ENCODE data around the gene ZC3H7A.
"Not testable (repeated sequence)": the region's sequence is repeated elsewhere in the genome, so short reads cannot be mapped to it uniquely, and the experiment has no call there.

ZC3H7A gene

GRCh38 chr16:11823645-11824044 is 26.6 kb upstream of the ZC3H7A start:
- H3K36me3 ChIP-seq (ENCODE audit: control insufficient read depth, insufficient read depth, low read length); H3K27ac ChIP-seq (ENCODE audit: low read depth, low read length); H3K4me3 ChIP-seq (ENCODE audit: low read length); H3K9ac ChIP-seq (ENCODE audit: low read length); H3K4me1 ChIP-seq (ENCODE audit: control insufficient read depth, insufficient read depth, low read length); H3K27me3 ChIP-seq (ENCODE audit: control insufficient read depth, insufficient read depth, low read length): not testable (repeated sequence)

DNA sequence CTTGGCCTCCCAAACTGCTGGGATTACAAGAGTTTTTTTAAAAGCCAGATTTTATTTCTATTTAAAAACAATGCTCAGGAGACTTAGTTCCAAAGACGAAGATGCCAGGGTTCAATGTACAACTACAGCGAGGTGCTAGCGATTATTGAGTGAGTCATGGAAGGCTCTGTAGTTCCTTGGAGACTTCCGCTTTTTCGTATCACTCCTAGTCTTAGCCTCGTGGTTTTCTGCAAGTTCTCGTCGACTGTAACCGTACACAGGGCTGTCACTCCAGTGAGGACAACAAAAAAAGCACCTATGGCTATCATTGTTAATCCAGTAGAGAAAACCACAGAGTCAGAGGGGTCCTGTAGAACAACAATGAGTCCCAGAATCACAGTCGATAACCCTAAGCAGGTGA is 22.7 kb upstream of the ZC3H7A start:
- H3K27me3 ChIP-seq (ENCODE audit: control insufficient read depth, insufficient read depth, low read length), result no peaks in the 10 kb centered on the region
- no peaks in the 10 kb centered on the region for H3K36me3 ChIP-seq (ENCODE audit: control insufficient read depth, insufficient read depth, low read length)
- no peak overlapping the region for H3K27ac ChIP-seq (ENCODE audit: low read depth, low read length)
- no peak overlapping the region for H3K4me3 ChIP-seq (ENCODE audit: low read length)
- no peak overlapping the region for H3K9ac ChIP-seq (ENCODE audit: low read length)
- no peaks in the 10 kb centered on the region for H3K4me1 ChIP-seq (ENCODE audit: control insufficient read depth, insufficient read depth, low read length)

DNA sequence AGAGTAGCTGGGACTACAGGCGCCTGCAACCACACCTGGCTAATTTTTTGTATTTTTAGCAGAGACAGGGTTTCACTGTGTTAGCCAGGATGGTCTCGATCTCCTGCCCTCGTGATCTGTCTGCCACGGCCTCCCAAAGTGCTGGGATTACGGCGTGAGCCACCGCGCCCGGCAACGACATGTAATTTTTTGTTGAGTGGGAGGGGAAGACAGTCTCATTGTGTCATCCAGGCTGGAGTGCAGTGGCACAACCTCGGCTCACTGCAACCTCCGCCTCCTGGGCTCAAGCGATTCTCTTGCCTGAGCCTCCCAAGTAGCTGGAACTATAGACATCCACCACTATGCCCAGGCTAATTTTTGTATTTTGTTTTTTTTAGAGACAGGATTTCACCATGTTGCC is 21.9 kb upstream of the ZC3H7A start:
- not testable (repeated sequence) for H3K36me3 ChIP-seq (ENCODE audit: control insufficient read depth, insufficient read depth, low read length); H3K27ac ChIP-seq (ENCODE audit: low read depth, low read length); H3K4me1 ChIP-seq (ENCODE audit: control insufficient read depth, insufficient read depth, low read length); H3K9ac ChIP-seq (ENCODE audit: low read length); H3K27me3 ChIP-seq (ENCODE audit: control insufficient read depth, insufficient read depth, low read length); H3K4me3 ChIP-seq (ENCODE audit: low read length)

- Histone ChIP-seq H3K9ac (ENCODE audit: low read length) (no peak overlapping the region), H3K27ac (ENCODE audit: low read depth, low read length) (no peak overlapping the region), H3K4me3 (ENCODE audit: low read length) (no peak overlapping the region), H3K36me3 (ENCODE audit: control insufficient read depth, insufficient read depth, low read length) (no peaks in the 10 kb centered on the region), H3K4me1 (ENCODE audit: control insufficient read depth, insufficient read depth, low read length) (no peaks in the 10 kb centered on the region), H3K27me3 (ENCODE audit: control insufficient read depth, insufficient read depth, low read length) (no peaks in the 10 kb centered on the region)
These were observed 19.1 kb upstream of the ZC3H7A start for GRCh38 chr16:11816123-11816522.

DNA sequence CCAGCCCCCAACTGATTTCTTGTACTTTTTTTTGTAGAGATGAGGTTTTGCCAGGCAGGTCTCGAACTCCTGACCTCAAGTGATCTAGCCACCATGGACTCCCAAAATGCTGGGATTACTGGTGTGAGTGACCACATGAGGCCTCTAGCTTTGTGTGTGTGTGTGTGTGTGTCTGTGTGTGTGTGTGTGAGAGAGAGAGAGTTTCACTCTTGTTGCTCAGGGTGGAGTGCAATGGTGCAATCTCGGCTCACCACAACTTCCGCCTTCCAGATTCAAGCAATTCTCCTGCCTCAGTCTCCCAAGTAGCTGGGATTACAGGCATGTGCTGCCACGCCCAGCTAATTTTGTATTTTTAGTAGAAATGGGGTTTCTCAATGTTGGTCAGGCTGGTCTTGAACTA is 17.7 kb upstream of the ZC3H7A start:
- H3K4me1 ChIP-seq (ENCODE audit: control insufficient read depth, insufficient read depth, low read length); H3K27me3 ChIP-seq (ENCODE audit: control insufficient read depth, insufficient read depth, low read length): not testable (repeated sequence)

DNA sequence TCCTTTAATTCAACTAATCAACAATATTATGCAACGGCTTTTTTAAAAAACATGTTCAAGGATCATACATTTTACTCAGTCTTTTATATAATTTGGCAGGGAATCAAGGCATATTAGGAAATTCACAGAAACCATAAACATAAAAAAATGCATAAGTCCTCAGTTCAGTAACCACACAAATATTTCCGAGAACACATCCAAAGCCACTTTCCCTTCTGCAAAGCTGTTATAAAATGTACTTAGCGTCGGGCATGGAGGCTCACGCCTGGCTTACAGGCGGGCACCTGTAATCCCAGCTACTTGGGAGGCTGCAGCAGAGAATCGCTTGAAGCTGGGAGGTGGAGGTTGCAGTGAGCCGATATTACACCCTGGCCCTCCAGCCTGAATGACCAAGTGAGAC is 9.7 kb upstream of the ZC3H7A start:
- no peaks in the 10 kb centered on the region for H3K4me1 ChIP-seq (ENCODE audit: control insufficient read depth, insufficient read depth, low read length)
- H3K27ac ChIP-seq (ENCODE audit: low read depth, low read length), result no peak overlapping the region
- no peak overlapping the region for H3K9ac ChIP-seq (ENCODE audit: low read length)

More for the DNA sequence above, 17.7 kb upstream of the ZC3H7A start:
- not testable (repeated sequence) for H3K36me3 ChIP-seq (ENCODE audit: control insufficient read depth, insufficient read depth, low read length); H3K4me3 ChIP-seq (ENCODE audit: low read length); H3K27ac ChIP-seq (ENCODE audit: low read depth, low read length); H3K9ac ChIP-seq (ENCODE audit: low read length)

DNA sequence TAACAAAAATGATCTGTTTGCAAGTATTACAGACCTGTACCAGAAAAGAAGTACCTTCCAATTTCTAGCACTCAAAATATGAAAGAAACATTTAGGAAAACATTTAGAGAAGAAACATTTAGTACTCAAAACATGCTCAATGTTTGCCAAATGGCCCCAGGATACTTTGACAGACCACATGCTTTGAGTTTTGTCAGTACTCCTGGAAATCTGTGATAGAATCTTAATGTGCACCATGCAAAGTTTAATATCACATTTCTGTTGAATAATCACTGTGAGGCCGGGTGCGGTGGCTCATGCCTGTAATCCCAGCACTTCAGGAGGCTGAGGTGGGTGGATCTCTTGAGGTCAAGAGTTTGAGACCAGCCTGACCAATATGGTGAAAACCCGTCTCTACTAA is 8.5 kb upstream of the ZC3H7A start:
- no peaks in the 10 kb centered on the region for H3K36me3 ChIP-seq (ENCODE audit: control insufficient read depth, insufficient read depth, low read length)
- no peak overlapping the region for H3K27ac ChIP-seq (ENCODE audit: low read depth, low read length)
- no peaks in the 10 kb centered on the region for H3K4me1 ChIP-seq (ENCODE audit: control insufficient read depth, insufficient read depth, low read length)
- no peak overlapping the region for H3K9ac ChIP-seq (ENCODE audit: low read length)
- no peaks in the 10 kb centered on the region for H3K27me3 ChIP-seq (ENCODE audit: control insufficient read depth, insufficient read depth, low read length)
- no peak overlapping the region for H3K4me3 ChIP-seq (ENCODE audit: low read length)

More for the DNA sequence above, 9.7 kb upstream of the ZC3H7A start:
- Histone ChIP-seq H3K4me3 (ENCODE audit: low read length) (no peak overlapping the region), H3K36me3 (ENCODE audit: control insufficient read depth, insufficient read depth, low read length) (no peaks in the 10 kb centered on the region), H3K27me3 (ENCODE audit: control insufficient read depth, insufficient read depth, low read length) (no peaks in the 10 kb centered on the region)

DNA sequence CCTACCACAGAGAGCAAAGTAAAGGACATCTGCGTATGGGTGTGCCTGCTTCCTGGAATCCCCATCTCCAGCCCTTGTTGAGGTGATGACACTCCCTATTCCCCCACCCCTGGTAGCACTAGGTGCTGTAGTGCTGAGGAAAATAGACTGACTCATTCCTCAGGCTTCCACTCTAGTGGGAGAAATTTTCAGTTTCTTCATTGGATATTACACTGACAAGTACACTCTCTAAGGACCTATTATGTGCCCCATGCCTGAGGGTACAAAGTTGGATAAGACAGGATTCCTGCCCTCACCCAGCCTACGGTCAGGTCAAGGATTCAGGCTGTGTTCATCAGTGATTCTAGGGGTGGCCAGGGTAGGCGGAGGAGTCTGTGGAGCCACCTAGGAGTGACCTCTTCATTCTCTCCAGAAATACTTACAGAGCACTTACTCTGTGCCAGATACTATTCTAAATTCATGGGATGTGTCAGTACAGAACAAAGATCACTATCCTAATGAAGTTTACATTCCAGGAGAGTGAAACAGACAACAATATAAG is 4.5 kb upstream of the ZC3H7A start:
- Histone ChIP-seq H3K27me3 (ENCODE audit: control insufficient read depth, insufficient read depth, low read length) (no peaks in the 10 kb centered on the region), H3K27ac (ENCODE audit: low read depth, low read length) (no peak overlapping the region), H3K9ac (ENCODE audit: low read length) (no peak overlapping the region), H3K4me3 (ENCODE audit: low read length) (no peak overlapping the region), H3K36me3 (ENCODE audit: control insufficient read depth, insufficient read depth, low read length) (no peaks in the 10 kb centered on the region), H3K4me1 (ENCODE audit: control insufficient read depth, insufficient read depth, low read length) (peaks cover 7% of the 10 kb centered on the region)

DNA sequence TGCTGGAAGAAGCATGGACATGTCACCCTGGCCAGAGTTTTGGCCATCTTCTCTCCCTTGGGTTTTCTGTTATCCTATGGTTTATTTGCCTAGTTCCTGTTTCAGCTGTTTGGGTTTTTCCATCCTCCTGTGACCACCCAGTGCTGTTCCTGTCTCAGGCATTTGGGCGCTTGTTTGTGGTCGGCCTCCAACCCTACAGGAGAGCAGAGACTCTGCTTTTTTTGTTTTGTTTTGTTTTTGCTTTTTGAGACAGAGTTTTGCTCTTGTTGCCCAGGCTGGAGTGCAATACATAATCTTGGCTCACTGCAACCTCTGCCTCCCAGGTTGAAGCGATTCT is 3.3 kb upstream of the ZC3H7A start:
- Histone ChIP-seq H3K27me3 (ENCODE audit: control insufficient read depth, insufficient read depth, low read length) (no peaks in the 10 kb centered on the region), H3K4me1 (ENCODE audit: control insufficient read depth, insufficient read depth, low read length) (peaks cover 10% of the 10 kb centered on the region)

DNA sequence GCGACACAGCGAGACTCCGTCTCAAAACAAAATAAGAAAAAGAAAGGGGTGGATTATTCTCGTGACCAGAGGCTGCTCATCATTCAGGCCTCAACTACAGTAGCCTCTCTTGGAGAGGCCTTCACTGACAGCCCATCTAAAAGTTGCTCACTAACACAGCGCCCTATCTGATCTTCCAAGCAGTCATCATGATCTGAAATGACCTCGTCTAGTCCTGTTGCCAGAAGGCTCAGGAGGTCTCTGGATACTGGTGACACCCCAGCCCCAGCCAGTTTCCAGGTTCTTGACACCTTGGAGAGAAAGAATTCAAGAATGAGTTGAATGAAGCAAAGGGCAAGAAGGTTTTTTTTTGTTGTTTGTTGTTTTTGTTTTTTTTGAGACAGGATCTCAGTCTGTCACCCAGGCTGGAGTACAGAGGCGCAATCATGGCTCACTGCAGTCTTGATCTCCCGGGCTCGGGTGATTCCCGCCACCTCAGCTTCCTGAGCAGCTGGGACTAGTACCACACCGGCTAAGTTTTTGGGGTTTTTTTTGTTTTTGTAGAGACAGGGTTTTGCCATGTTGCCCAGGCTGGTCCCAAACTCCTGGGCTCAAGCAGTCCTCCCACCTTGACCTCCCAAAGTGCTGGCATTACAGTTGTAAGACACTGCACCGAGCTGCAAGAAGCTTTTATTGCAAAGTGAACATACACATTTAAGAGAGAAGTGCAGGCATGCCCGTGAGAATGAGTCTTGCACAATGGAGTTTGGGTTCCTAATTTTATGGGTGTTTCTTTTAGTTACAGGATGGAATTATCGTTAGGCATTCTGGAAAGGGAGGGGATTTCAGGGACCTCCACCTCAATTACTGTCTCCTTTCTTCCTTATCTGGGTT is 2.7 kb upstream of the ZC3H7A start:
- H3K9ac ChIP-seq (ENCODE audit: low read length), result no peak overlapping the region
- peaks cover 10% of the 10 kb centered on the region for H3K4me1 ChIP-seq (ENCODE audit: control insufficient read depth, insufficient read depth, low read length)
- H3K4me3 ChIP-seq (ENCODE audit: low read length), result no peak overlapping the region
- peaks cover 4% of the 10 kb centered on the region for H3K36me3 ChIP-seq (ENCODE audit: control insufficient read depth, insufficient read depth, low read length)
- no peaks in the 10 kb centered on the region for H3K27me3 ChIP-seq (ENCODE audit: control insufficient read depth, insufficient read depth, low read length)
- no peak overlapping the region for H3K27ac ChIP-seq (ENCODE audit: low read depth, low read length)

More for the DNA sequence above, 3.3 kb upstream of the ZC3H7A start:
- Histone ChIP-seq H3K9ac (ENCODE audit: low read length) (no peak overlapping the region), H3K4me3 (ENCODE audit: low read length) (no peak overlapping the region), H3K27ac (ENCODE audit: low read depth, low read length) (no peak overlapping the region), H3K36me3 (ENCODE audit: control insufficient read depth, insufficient read depth, low read length) (no peaks in the 10 kb centered on the region)

GRCh38 chr16:11799017-11799381 is 1.9 kb upstream of the ZC3H7A start:
- no peak overlapping the region for H3K27ac ChIP-seq (ENCODE audit: low read depth, low read length)
- H3K36me3 ChIP-seq (ENCODE audit: control insufficient read depth, insufficient read depth, low read length), result peaks cover 4% of the 10 kb centered on the region
- peaks cover 10% of the 10 kb centered on the region for H3K4me1 ChIP-seq (ENCODE audit: control insufficient read depth, insufficient read depth, low read length)
- H3K27me3 ChIP-seq (ENCODE audit: control insufficient read depth, insufficient read depth, low read length), result no peaks in the 10 kb centered on the region
- no peak overlapping the region for H3K4me3 ChIP-seq (ENCODE audit: low read length)
- no peak overlapping the region for H3K9ac ChIP-seq (ENCODE audit: low read length)

DNA sequence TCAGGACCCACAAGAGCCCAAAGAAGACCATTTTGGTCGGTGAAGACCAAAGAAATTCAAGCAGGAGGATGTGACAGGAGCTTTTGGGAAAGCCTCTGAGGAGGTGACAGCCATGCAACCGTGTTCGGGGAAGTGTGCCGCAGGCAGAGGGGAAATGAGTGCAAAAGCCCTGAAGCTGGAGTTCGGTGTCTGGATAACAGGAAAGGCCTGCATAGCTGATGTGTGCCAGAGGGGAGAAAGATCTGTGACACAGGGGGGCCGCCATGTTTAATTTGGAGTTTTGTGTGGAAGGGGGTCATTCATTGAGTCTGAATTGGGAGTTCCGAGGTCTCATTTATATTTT is 870 bp upstream of the ZC3H7A start:
- Histone ChIP-seq H3K27ac (ENCODE audit: low read depth, low read length) (peak overlapping the region; percentile 95), H3K4me1 (ENCODE audit: control insufficient read depth, insufficient read depth, low read length) (peaks cover 14% of the 10 kb centered on the region), H3K36me3 (ENCODE audit: control insufficient read depth, insufficient read depth, low read length) (peaks cover 4% of the 10 kb centered on the region), H3K9ac (ENCODE audit: low read length) (peak overlapping the region; percentile 97), H3K27me3 (ENCODE audit: control insufficient read depth, insufficient read depth, low read length) (no peaks in the 10 kb centered on the region), H3K4me3 (ENCODE audit: low read length) (peak overlapping the region; percentile 69)

Data from rectal smooth muscle tissue (tissue), 1 donor.